Measurements from ENCODE around the gene SPIRE2. TPM values are rescaled to one million over a fixed set of nuclear protein-coding genes. Genes with fewer than 3 reads are reported as not detected.

The SPIRE2 gene
- total and polyA plus RNA-seq, 2 donors, result 1.6 to 3.7 TPM

- Histone ChIP-seq H3K27me3 (ENCODE audit: control insufficient read depth in 2 of 2, insufficient read depth in 1 of 2, low read length in 1 of 2) (no peaks in the 10 kb centered on the region), H3K9me3 (ENCODE audit: control insufficient read depth in 2 of 2, insufficient read depth in 1 of 2, low read length in 1 of 2) (no peaks in the 10 kb centered on the region), H3K36me3 (ENCODE audit: control insufficient read depth in 2 of 2, insufficient read depth in 2 of 2, low read length in 1 of 2) (peaks cover 81 to 86% of the 10 kb centered on the region in 2 donors), H3K4me1 (ENCODE audit: control insufficient read depth in 2 of 2, insufficient read depth in 2 of 2, low read length in 2 of 2) (no peaks in the 10 kb centered on the region), H3K27ac (ENCODE audit: low read depth in 1 of 2, low read length in 1 of 2) (no peak overlapping the region), H3K4me3 (ENCODE audit: low read length in 2 of 2) (no peak overlapping the region)
- WGBS, result 98% methylated on average over 26 of the region's 26 CpGs
- no peak for DNase-seq (ENCODE audit: low read depth in 6 of 9, low spot score in 9 of 9)
Measured at GRCh38 chr16:89895482-89896250, 67.4 kb downstream of the SPIRE2 start.

- Histone ChIP-seq H3K4me3 (ENCODE audit: low read length in 2 of 2) (no peak overlapping the region), H3K27ac (ENCODE audit: low read depth in 1 of 2, low read length in 1 of 2) (no peak overlapping the region)
Measured at GRCh38 chr16:89897204-89897603, 68.9 kb downstream of the SPIRE2 start.

GRCh38 chr16:89898201-89898967 lies 70.1 kb downstream of the SPIRE2 start:
- Histone ChIP-seq H3K4me3 (ENCODE audit: low read length in 2 of 2) (no peak overlapping the region), H3K27me3 (ENCODE audit: control insufficient read depth in 2 of 2, insufficient read depth in 1 of 2, low read length in 1 of 2) (no peaks in the 10 kb centered on the region), H3K36me3 (ENCODE audit: control insufficient read depth in 2 of 2, insufficient read depth in 2 of 2, low read length in 1 of 2) (peaks cover 67 to 69% of the 10 kb centered on the region in 2 donors), H3K4me1 (ENCODE audit: control insufficient read depth in 2 of 2, insufficient read depth in 2 of 2, low read length in 2 of 2) (no peaks in the 10 kb centered on the region), H3K27ac (ENCODE audit: low read depth in 1 of 2, low read length in 1 of 2) (no peak overlapping the region), H3K9me3 (ENCODE audit: control insufficient read depth in 2 of 2, insufficient read depth in 1 of 2, low read length in 1 of 2) (no peaks in the 10 kb centered on the region)
- 99% methylated on average over 36 of the region's 36 CpGs for WGBS
- no peak for DNase-seq (ENCODE audit: low read depth in 6 of 9, low spot score in 9 of 9)

More at GRCh38 chr16:89897204-89897603, 68.9 kb downstream of the SPIRE2 start:
- Histone ChIP-seq H3K27me3 (ENCODE audit: control insufficient read depth in 2 of 2, insufficient read depth in 1 of 2, low read length in 1 of 2) (no peaks in the 10 kb centered on the region), H3K4me1 (ENCODE audit: control insufficient read depth in 2 of 2, insufficient read depth in 2 of 2, low read length in 2 of 2) (no peaks in the 10 kb centered on the region), H3K9me3 (ENCODE audit: control insufficient read depth in 2 of 2, insufficient read depth in 1 of 2, low read length in 1 of 2) (no peaks in the 10 kb centered on the region), H3K36me3 (ENCODE audit: control insufficient read depth in 2 of 2, insufficient read depth in 2 of 2, low read length in 1 of 2) (peaks cover 72 to 76% of the 10 kb centered on the region in 2 donors)
- DNase-seq (ENCODE audit: low read depth in 6 of 9, low spot score in 9 of 9), result no peak
- WGBS, result 98% methylated on average over 11 of the region's 11 CpGs

- peaks cover 70 to 71% of the 10 kb centered on the region in 2 donors for H3K36me3 ChIP-seq (ENCODE audit: control insufficient read depth in 2 of 2, insufficient read depth in 2 of 2, low read length in 1 of 2)
- 97% methylated on average over 20 of the region's 20 CpGs for WGBS
Measured at GRCh38 chr16:89899879-89900481, 71.7 kb downstream of the SPIRE2 start.

GRCh38 chr16:89900885-89901284 lies 72.6 kb downstream of the SPIRE2 start:
- 99% methylated on average over 17 of the region's 17 CpGs for WGBS
- no peak for DNase-seq (ENCODE audit: low read depth in 6 of 9, low spot score in 9 of 9)
- Histone ChIP-seq H3K9me3 (ENCODE audit: control insufficient read depth in 2 of 2, insufficient read depth in 1 of 2, low read length in 1 of 2) (no peaks in the 10 kb centered on the region), H3K27me3 (ENCODE audit: control insufficient read depth in 2 of 2, insufficient read depth in 1 of 2, low read length in 1 of 2) (no peaks in the 10 kb centered on the region), H3K36me3 (ENCODE audit: control insufficient read depth in 2 of 2, insufficient read depth in 2 of 2, low read length in 1 of 2) (peaks cover 71 to 72% of the 10 kb centered on the region in 2 donors), H3K4me3 (ENCODE audit: low read length in 2 of 2) (no peak overlapping the region), H3K27ac (ENCODE audit: low read depth in 1 of 2, low read length in 1 of 2) (no peak overlapping the region), H3K4me1 (ENCODE audit: control insufficient read depth in 2 of 2, insufficient read depth in 2 of 2, low read length in 2 of 2) (no peaks in the 10 kb centered on the region)

More at GRCh38 chr16:89899879-89900481, 71.7 kb downstream of the SPIRE2 start:
- Histone ChIP-seq H3K4me1 (ENCODE audit: control insufficient read depth in 2 of 2, insufficient read depth in 2 of 2, low read length in 2 of 2) (no peaks in the 10 kb centered on the region), H3K27ac (ENCODE audit: low read depth in 1 of 2, low read length in 1 of 2) (no peak overlapping the region), H3K9me3 (ENCODE audit: control insufficient read depth in 2 of 2, insufficient read depth in 1 of 2, low read length in 1 of 2) (no peaks in the 10 kb centered on the region), H3K4me3 (ENCODE audit: low read length in 2 of 2) (no peak overlapping the region), H3K27me3 (ENCODE audit: control insufficient read depth in 2 of 2, insufficient read depth in 1 of 2, low read length in 1 of 2) (no peaks in the 10 kb centered on the region)
- DNase-seq (ENCODE audit: low read depth in 6 of 9, low spot score in 9 of 9), result no peak

- no peak overlapping the region for H3K27ac ChIP-seq (ENCODE audit: low read depth in 1 of 2, low read length in 1 of 2)
- H3K9me3 ChIP-seq (ENCODE audit: control insufficient read depth in 2 of 2, insufficient read depth in 1 of 2, low read length in 1 of 2), result peaks cover 2 to 8% of the 10 kb centered on the region in 2 donors
- H3K4me1 ChIP-seq (ENCODE audit: control insufficient read depth in 2 of 2, insufficient read depth in 2 of 2, low read length in 2 of 2), result no peaks in the 10 kb centered on the region
- H3K4me3 ChIP-seq (ENCODE audit: low read length in 2 of 2), result no peak overlapping the region
- peaks cover 70 to 79% of the 10 kb centered on the region in 2 donors for H3K36me3 ChIP-seq (ENCODE audit: control insufficient read depth in 2 of 2, insufficient read depth in 2 of 2, low read length in 1 of 2)
- H3K27me3 ChIP-seq (ENCODE audit: control insufficient read depth in 2 of 2, insufficient read depth in 1 of 2, low read length in 1 of 2), result no peaks in the 10 kb centered on the region
- 97% methylated on average over 11 of the region's 11 CpGs for WGBS
- no peak for DNase-seq (ENCODE audit: low read depth in 6 of 9, low spot score in 9 of 9)
Measured at GRCh38 chr16:89902980-89903379, 74.7 kb downstream of the SPIRE2 start.

- no peak for DNase-seq (ENCODE audit: low read depth in 6 of 9, low spot score in 9 of 9)
- no peaks in the 10 kb centered on the region for H3K27me3 ChIP-seq (ENCODE audit: control insufficient read depth in 2 of 2, insufficient read depth in 1 of 2, low read length in 1 of 2)
- no peaks in the 10 kb centered on the region for H3K4me1 ChIP-seq (ENCODE audit: control insufficient read depth in 2 of 2, insufficient read depth in 2 of 2, low read length in 2 of 2)
- H3K36me3 ChIP-seq (ENCODE audit: control insufficient read depth in 2 of 2, insufficient read depth in 2 of 2, low read length in 1 of 2), result peaks cover 70 to 78% of the 10 kb centered on the region in 2 donors
- peaks cover 3 to 13% of the 10 kb centered on the region in 2 donors for H3K9me3 ChIP-seq (ENCODE audit: control insufficient read depth in 2 of 2, insufficient read depth in 1 of 2, low read length in 1 of 2)
- no peak overlapping the region for H3K27ac ChIP-seq (ENCODE audit: low read depth in 1 of 2, low read length in 1 of 2)
- no peak overlapping the region for H3K4me3 ChIP-seq (ENCODE audit: low read length in 2 of 2)
- 99% methylated on average over 19 of the region's 19 CpGs for WGBS
Measured at GRCh38 chr16:89903908-89904515, 75.7 kb downstream of the SPIRE2 start.

GRCh38 chr16:89904606-89905510 lies 76.6 kb downstream of the SPIRE2 start:
- Histone ChIP-seq H3K27me3 (ENCODE audit: control insufficient read depth in 2 of 2, insufficient read depth in 1 of 2, low read length in 1 of 2) (no peaks in the 10 kb centered on the region), H3K4me3 (ENCODE audit: low read length in 2 of 2) (no peak overlapping the region), H3K9me3 (ENCODE audit: control insufficient read depth in 2 of 2, insufficient read depth in 1 of 2, low read length in 1 of 2) (peaks cover 3 to 13% of the 10 kb centered on the region in 2 donors), H3K27ac (ENCODE audit: low read depth in 1 of 2, low read length in 1 of 2) (no peak overlapping the region), H3K36me3 (ENCODE audit: control insufficient read depth in 2 of 2, insufficient read depth in 2 of 2, low read length in 1 of 2) (peaks cover 67 to 73% of the 10 kb centered on the region in 2 donors), H3K4me1 (ENCODE audit: control insufficient read depth in 2 of 2, insufficient read depth in 2 of 2, low read length in 2 of 2) (no peaks in the 10 kb centered on the region)
- WGBS, result 97% methylated on average over 31 of the region's 31 CpGs
- DNase-seq (ENCODE audit: low read depth in 6 of 9, low spot score in 9 of 9), result no peak

All from thymus (tissue), 11 donors.